AG09319 (cell line): ENCODE data around the gene REX1BD.
A peak's percentile ranks its signal among the peaks of the same experiment; 100 is the strongest.

Experiments used
- DNase-seq: peaks from one replicate; pipeline ENCODE4 v3.0.0-alpha.2; 2010; ENCODE audit warnings: low read depth; ENCODE audit errors: extremely low read depth
- TF ChIP-seq, protein P1 (sequence below): IDR thresholded peaks from 2 replicates; pipeline ENCODE4 v1.5.1; 2011; ENCODE audit warnings: low read depth, mild to moderate bottlenecking, inconsistent platforms, low read length, moderate library complexity

REX1BD gene

GRCh38 chr19:18633321-18633720, 44.7 kb downstream of the REX1BD start:
- DNase-seq: no peak
- TF ChIP-seq, protein P1, sequence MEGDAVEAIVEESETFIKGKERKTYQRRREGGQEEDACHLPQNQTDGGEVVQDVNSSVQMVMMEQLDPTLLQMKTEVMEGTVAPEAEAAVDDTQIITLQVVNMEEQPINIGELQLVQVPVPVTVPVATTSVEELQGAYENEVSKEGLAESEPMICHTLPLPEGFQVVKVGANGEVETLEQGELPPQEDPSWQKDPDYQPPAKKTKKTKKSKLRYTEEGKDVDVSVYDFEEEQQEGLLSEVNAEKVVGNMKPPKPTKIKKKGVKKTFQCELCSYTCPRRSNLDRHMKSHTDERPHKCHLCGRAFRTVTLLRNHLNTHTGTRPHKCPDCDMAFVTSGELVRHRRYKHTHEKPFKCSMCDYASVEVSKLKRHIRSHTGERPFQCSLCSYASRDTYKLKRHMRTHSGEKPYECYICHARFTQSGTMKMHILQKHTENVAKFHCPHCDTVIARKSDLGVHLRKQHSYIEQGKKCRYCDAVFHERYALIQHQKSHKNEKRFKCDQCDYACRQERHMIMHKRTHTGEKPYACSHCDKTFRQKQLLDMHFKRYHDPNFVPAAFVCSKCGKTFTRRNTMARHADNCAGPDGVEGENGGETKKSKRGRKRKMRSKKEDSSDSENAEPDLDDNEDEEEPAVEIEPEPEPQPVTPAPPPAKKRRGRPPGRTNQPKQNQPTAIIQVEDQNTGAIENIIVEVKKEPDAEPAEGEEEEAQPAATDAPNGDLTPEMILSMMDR: no peak

GRCh38 chr19:18634612-18635297, 46.2 kb downstream of the REX1BD start:
- TF ChIP-seq, protein P1: no peak
- DNase-seq: no peak

DNA sequence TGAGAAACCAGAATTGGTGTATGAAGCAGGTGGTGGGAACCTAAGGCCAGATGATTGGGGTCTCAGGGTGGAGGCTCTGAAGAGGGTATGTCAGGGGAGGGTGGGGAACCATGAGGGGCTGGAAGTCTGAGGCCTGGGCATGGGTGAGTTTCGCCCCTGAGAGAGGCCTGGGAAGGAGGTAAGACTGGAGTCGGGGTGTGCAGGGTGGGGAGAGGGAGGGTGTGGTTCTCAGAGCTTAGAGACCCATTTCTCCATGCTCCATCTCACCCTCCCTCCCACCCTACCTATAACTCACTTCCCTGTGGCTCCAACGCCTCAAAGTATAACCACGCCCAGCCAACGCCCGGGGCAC, 47.2 kb downstream of the REX1BD start:
- TF ChIP-seq, protein P1: no peak
- no peak for DNase-seq

DNA sequence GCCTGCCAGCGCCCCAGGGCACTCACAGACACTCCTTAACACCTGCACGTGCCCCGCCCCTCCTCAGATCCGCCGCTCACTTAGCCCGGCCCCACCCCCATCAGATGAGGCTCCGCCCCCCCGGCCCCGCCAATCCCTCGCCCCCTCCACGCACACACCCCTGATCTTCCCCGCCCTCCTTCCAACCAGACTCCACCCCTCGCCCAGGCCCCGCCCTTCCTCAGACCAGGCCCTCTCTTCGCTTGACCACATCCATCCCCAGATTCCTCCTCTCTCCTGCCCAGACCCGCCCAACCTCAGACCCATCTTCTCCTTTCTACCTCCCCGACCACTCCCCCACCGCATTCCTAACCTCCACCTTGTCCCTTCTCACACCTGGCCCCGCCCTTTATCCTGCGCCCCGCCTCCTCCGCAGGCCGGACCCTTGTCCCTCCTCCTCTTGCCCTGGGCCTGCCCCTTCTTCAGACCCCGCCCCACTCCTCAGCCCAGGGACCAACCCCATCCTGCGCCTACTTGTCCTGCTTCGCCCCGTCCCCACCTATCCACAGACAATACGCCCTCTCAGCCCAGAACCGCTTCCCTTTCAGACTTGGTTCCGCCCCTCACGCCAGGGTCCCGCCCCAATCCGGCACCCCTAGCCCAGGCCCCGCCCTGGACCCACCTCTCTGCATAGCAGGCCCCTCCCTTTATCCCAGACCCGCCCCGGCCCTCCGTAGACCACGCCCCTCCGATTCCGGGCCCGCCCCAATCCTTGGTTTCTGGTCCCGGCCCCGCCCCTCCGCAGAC, 47.8 kb downstream of the REX1BD start:
- DNase-seq: peak; percentile 88

DNA sequence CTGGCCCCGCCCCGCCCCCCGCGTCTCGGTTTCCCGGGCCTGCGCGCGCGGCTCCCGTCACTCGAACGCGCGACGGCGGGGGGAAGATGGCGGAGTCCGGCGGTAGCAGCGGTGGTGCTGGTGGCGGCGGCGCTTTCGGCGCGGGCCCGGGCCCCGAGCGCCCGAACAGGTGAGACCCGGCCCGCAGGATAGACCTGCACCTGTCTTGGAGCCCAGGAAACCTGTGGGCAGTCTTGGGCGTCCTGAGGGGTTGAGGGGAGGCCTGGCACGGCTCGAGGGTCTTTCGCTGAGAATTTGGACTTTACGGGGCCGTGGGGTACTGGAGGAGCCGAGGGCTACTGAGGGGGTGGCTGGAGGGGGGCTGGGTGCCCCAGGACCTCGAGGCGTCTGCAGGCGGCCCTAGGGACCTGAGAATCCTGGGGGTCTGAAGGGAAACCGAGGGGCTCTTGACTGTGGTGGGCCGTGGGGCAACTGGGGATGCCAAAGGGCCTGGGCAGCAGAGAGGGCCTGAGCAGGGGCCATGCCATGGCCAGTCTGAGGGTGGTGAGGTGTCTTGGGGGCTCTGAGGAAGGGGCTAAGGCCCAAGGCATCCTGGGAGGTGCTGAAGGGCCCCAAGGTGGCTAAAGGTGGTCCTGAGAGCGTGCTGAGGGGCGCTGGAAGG, 48.5 kb downstream of the REX1BD start, which contains the start of gene KLHL26:
KLHL26 (plus strand) TSS at position 60 of the 661 bp plus-strand sequence; CDS start at position 87, 27 bp downstream.
- DNase-seq: no peak
- TF ChIP-seq, protein P1: no peak

More for the DNA sequence above, 47.8 kb downstream of the REX1BD start:
- TF ChIP-seq, protein P1: no peak

DNA sequence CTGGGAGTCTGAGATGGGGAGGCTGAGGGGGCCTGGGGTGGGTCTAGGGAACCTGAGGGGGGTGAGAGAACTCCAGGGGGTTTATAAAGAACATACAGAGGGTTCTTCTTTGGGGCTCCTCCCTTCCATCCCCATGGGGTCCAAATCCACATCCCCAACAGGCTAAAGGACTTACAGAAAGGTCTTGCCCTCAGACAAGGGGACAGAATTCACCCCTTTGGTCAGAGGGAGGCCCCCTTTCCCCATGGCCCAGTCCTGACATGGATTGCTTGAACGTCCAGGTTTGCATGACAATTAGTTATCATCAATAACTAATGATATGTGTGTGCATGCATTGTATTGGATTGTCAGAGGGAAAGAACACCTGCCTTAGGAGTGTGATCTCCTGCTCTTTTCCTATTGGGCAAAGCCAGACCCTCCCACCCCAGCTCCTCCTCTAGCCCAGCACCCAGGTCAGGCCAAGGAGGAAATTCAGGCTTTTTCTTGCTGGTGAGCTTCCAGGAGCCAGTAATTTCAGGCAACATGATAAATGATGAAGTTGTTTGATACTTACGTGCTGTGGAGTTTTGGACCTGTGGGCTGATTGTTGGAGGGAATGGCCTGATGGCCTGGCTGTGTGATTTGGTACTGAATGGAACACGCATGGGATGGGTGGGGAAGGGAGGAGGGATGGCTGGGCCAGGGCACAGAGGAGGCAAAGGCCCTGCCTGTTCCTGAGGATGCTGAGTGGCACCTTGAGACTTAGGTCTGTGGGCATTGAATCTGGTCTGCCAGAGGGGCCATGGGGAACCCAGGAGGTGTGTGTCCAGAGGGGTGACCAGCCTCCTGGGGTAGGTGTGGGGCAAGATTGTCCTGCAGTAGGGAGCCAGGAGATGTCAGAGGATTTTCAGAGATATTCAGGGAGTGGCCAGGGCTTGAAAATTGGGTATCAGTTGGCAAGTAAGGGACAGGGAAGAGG, 49.4 kb downstream of the REX1BD start:
- TF ChIP-seq, protein P1: no peak; the same call in 1 of the 2 replicates
- no peak for DNase-seq
